HG03342 (cell line): Measurements from ENCODE around the gene CA10.
A peak's percentile ranks its signal among the peaks of the same experiment; 100 is the strongest.

Source experiments
- ATAC-seq: cut with Tn5 transposase; IDR thresholded peaks from one replicate; pipeline ENCODE4 v1.9.1; 2021; ENCODE audit warnings: mild to moderate bottlenecking, moderate library complexity; ENCODE audit not compliant: unreplicated experiment

CA10 gene

GRCh38 chr17:52158450-52159042 is at the start of gene CA10:
Gene CA10, minus strand, starts transcription at chr17:52158714.
- ATAC-seq = no peak

GRCh38 chr17:52207796-52208195 is 49.3 kb upstream of the CA10 start:
- no peak for ATAC-seq

GRCh38 chr17:52202520-52203080 is 44.1 kb upstream of the CA10 start:
- no peak for ATAC-seq

- ATAC-seq = no peak
These were observed 43.4 kb upstream of the CA10 start for GRCh38 chr17:52201767-52202519.

GRCh38 chr17:52191491-52191890 is 33.0 kb upstream of the CA10 start:
- ATAC-seq = no peak

- ATAC-seq = no peak
These were observed 23.3 kb upstream of the CA10 start for GRCh38 chr17:52181782-52182181.

GRCh38 chr17:52178012-52178411 is 19.5 kb upstream of the CA10 start:
- ATAC-seq = no peak

- ATAC-seq = peak; percentile 51
These were observed 12.6 kb upstream of the CA10 start for GRCh38 chr17:52170963-52171572.

GRCh38 chr17:52160136-52160567 is 1.6 kb upstream of the CA10 start:
- no peak for ATAC-seq

GRCh38 chr17:52159246-52160135 is 977 bp upstream of the CA10 start:
- no peak for ATAC-seq

- no peak for ATAC-seq
These were observed 688 bp downstream of the CA10 start for GRCh38 chr17:52157603-52158449.

- no peak for ATAC-seq
These were observed 1.6 kb downstream of the CA10 start for GRCh38 chr17:52156576-52157570.

GRCh38 chr17:52155301-52155700 is 3.2 kb downstream of the CA10 start:
- ATAC-seq = no peak

GRCh38 chr17:52154466-52154865 is 4.0 kb downstream of the CA10 start:
- no peak for ATAC-seq

GRCh38 chr17:52150935-52151334 is 7.6 kb downstream of the CA10 start:
- ATAC-seq = no peak

- ATAC-seq = no peak
These were observed 8.9 kb downstream of the CA10 start for GRCh38 chr17:52149626-52150025.

- ATAC-seq = no peak
These were observed 9.6 kb downstream of the CA10 start for GRCh38 chr17:52148969-52149351.

GRCh38 chr17:52148288-52148968 is 10.1 kb downstream of the CA10 start:
- ATAC-seq = no peak
